ENCODE results near the gene ACAA2.

Gene ACAA2

DNA sequence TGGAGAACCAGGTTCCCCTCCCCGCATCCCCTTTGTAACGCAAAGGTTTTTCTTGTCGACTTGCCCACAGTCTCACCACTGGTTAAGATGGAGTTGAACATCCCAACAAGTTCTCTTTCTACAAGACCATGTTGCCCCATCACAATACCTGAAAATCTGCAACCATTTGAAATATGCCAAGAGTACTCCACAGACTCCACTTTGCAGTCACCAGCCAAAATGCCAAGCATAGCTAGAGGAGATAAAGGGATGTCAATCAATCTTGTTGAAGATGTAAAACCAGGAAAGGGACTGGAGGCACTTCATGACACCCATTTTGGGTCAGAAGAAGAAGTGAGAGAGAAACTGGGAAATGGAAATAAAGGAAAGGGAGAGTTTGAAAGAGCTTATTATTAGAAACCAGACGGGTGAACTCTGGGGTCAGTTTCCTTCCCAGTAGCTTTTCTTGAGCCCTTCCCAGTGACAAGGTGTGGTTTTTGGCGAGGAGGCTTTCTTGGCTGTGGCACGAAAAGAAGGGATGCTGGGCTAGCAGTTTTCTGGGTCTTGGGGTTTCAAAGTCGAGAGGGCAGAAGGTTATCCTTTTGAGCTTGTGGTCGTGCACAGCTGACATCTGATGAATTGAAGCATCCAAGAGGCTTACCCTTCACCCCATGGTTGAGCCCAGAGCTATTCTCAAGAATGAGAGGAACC is 79.3 kb downstream of the ACAA2 start:
- DNase-seq (ENCODE audit: low spot score) = no peak
- in situ Hi-C loops (cut with MboI; ENCODE audit: low pct_unique_long_range_greater_than_20kb, low sequenced_read_pairs, unreplicated experiment) = no loop called here
- TF ChIP-seq, protein P1, sequence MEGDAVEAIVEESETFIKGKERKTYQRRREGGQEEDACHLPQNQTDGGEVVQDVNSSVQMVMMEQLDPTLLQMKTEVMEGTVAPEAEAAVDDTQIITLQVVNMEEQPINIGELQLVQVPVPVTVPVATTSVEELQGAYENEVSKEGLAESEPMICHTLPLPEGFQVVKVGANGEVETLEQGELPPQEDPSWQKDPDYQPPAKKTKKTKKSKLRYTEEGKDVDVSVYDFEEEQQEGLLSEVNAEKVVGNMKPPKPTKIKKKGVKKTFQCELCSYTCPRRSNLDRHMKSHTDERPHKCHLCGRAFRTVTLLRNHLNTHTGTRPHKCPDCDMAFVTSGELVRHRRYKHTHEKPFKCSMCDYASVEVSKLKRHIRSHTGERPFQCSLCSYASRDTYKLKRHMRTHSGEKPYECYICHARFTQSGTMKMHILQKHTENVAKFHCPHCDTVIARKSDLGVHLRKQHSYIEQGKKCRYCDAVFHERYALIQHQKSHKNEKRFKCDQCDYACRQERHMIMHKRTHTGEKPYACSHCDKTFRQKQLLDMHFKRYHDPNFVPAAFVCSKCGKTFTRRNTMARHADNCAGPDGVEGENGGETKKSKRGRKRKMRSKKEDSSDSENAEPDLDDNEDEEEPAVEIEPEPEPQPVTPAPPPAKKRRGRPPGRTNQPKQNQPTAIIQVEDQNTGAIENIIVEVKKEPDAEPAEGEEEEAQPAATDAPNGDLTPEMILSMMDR (IDR thresholded peaks at IDR 0.05; ENCODE audit: extremely low read depth, insufficient read depth, missing control alignments) = no peak

DNA sequence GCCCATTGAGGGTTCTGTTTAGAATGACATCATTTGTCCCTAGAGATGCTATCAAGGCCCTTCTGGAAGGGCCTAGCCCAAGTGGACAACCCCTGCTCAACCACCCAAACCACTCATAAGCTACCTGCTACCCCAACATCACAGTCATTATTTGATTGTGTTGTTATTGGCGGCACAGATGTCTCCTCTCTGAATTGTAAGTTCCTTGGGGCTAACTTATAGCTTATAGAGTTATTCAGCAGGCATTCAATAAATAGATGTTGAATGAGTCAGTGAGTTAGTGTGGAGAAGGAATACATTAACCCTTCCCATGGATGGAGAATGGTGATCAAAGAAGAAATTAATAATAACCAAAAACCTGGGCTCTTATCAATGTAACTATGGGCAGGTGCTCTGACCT is 80.0 kb downstream of the ACAA2 start:
- DNase-seq (ENCODE audit: low spot score) = no peak
- in situ Hi-C loops (cut with MboI; ENCODE audit: low pct_unique_long_range_greater_than_20kb, low sequenced_read_pairs, unreplicated experiment) = no loop called here
- TF ChIP-seq, protein P1 (IDR thresholded peaks at IDR 0.05; ENCODE audit: extremely low read depth, insufficient read depth, missing control alignments) = no peak

Measured in GM13977 (cell line).